ENCODE measurements around the gene CHST9.
"Not testable (repeated sequence)": the region's sequence is repeated elsewhere in the genome, so short reads cannot be mapped to it uniquely, and the experiment has no call there.

The CHST9 gene

GRCh38 chr18:26927822-26928221 lies 257.3 kb downstream of the CHST9 start:
- not testable (repeated sequence) for DNase-seq (ENCODE audit: low spot score)

GRCh38 chr18:26926066-26926675 lies 258.9 kb downstream of the CHST9 start:
- DNase-seq (ENCODE audit: low spot score), result no peak

- no peak for DNase-seq (ENCODE audit: low spot score)
Observed at GRCh38 chr18:26925313-26925712, 259.8 kb downstream of the CHST9 start.

GRCh38 chr18:26922313-26922712 lies 262.8 kb downstream of the CHST9 start:
- DNase-seq (ENCODE audit: low spot score), result no peak

GRCh38 chr18:26920644-26921043 lies 264.5 kb downstream of the CHST9 start:
- DNase-seq (ENCODE audit: low spot score), result no peak

- DNase-seq (ENCODE audit: low spot score), result no peak
Observed at GRCh38 chr18:26919627-26920026, 265.5 kb downstream of the CHST9 start.

- no peak for DNase-seq (ENCODE audit: low spot score)
Observed at GRCh38 chr18:26919201-26919600, 265.9 kb downstream of the CHST9 start.

- DNase-seq (ENCODE audit: low spot score), result no peak
Observed at GRCh38 chr18:26911840-26912239, 273.3 kb downstream of the CHST9 start.

- no peak for DNase-seq (ENCODE audit: low spot score)
Observed at GRCh38 chr18:26909599-26910290, 275.4 kb downstream of the CHST9 start.

GRCh38 chr18:26908906-26909305 lies 276.2 kb downstream of the CHST9 start:
- no peak for DNase-seq (ENCODE audit: low spot score)

- DNase-seq (ENCODE audit: low spot score), result no peak
Observed at GRCh38 chr18:26902291-26902690, 282.8 kb downstream of the CHST9 start.

GRCh38 chr18:26901020-26901419 lies 284.1 kb downstream of the CHST9 start:
- DNase-seq (ENCODE audit: low spot score), result no peak

GRCh38 chr18:26894426-26894825 lies 290.7 kb downstream of the CHST9 start:
- no peak for DNase-seq (ENCODE audit: low spot score)

GRCh38 chr18:26893996-26894395 lies 291.1 kb downstream of the CHST9 start:
- no peak for DNase-seq (ENCODE audit: low spot score)

GRCh38 chr18:26888259-26888658 lies 296.8 kb downstream of the CHST9 start:
- no peak for DNase-seq (ENCODE audit: low spot score)

GRCh38 chr18:26875040-26875654 lies 310.0 kb downstream of the CHST9 start:
- DNase-seq (ENCODE audit: low spot score), result no peak

GRCh38 chr18:26874283-26874682 lies 310.8 kb downstream of the CHST9 start:
- no peak for DNase-seq (ENCODE audit: low spot score)

- DNase-seq (ENCODE audit: low spot score), result no peak
Observed at GRCh38 chr18:26869640-26870039, 315.5 kb downstream of the CHST9 start.

- DNase-seq (ENCODE audit: low spot score), result no peak
Observed at GRCh38 chr18:26868968-26869586, 316.0 kb downstream of the CHST9 start.

GRCh38 chr18:26867471-26867870 lies 317.6 kb downstream of the CHST9 start:
- DNase-seq (ENCODE audit: low spot score), result no peak

- no peak for DNase-seq (ENCODE audit: low spot score)
Observed at GRCh38 chr18:26865557-26865956, 319.6 kb downstream of the CHST9 start, which contains the start of gene AQP4. TSS of gene AQP4 (minus strand) at chr18:26865707. CDS start at chr18:26865689, 18 bp downstream.

- no peak for DNase-seq (ENCODE audit: low spot score)
Observed at GRCh38 chr18:26864658-26865057, 320.4 kb downstream of the CHST9 start.

- no peak for DNase-seq (ENCODE audit: low spot score)
Observed at GRCh38 chr18:26863921-26864497, 321.1 kb downstream of the CHST9 start.
